Smooth muscle cell (in vitro differentiated cells): ENCODE data around the gene ARHGEF4. TPM values are rescaled to one million over a fixed set of nuclear protein-coding genes. Genes with fewer than 3 reads are reported as not detected.
A peak's percentile ranks its signal among the peaks of the same experiment; 100 is the strongest.

Experiments
- DNase-seq: peaks from one replicate; lab custom pipeline; 2025; ENCODE audit not compliant: unreplicated experiment; lab: John Stamatoyannopoulos, UW
- H2AFZ ChIP-seq: fragments of 200-600 bp; sonication (generic); 2 replicates; pipeline ENCODE4 v1.6.0; 2016; ENCODE audit warnings: antibody characterized with exemption, low read depth, mild to moderate bottlenecking
- H3F3A ChIP-seq: fragments of 200-600 bp; sonication (generic); 2 replicates; pipeline ENCODE4 v1.6.0; 2017; ENCODE audit warnings: antibody characterized with exemption, low read depth
- H3K27ac ChIP-seq: fragments of 200-600 bp; sonication (generic); 2 replicates; pipeline ENCODE4 v1.5.1; 2016; ENCODE audit warnings: low read depth, mild to moderate bottlenecking
- H3K27me3 ChIP-seq: fragments of 200-600 bp; sonication (generic); 2 replicates; pipeline ENCODE4 v1.6.1; 2016; ENCODE audit warnings: low read depth, mild to moderate bottlenecking
- H3K36me3 ChIP-seq: fragments of 200-600 bp; sonication (generic); 2 replicates; pipeline ENCODE4 v1.5.1; 2016; ENCODE audit warnings: low read depth
- H3K4me1 ChIP-seq: fragments of 200-600 bp; sonication (generic); 2 replicates; pipeline ENCODE4 v1.5.1; 2016; ENCODE audit warnings: low read depth
- H3K4me2 ChIP-seq: fragments of 200-600 bp; sonication (generic); 2 replicates; pipeline ENCODE4 v1.6.0; 2016; ENCODE audit warnings: mild to moderate bottlenecking
- H3K4me3 ChIP-seq: fragments of 200-600 bp; sonication (generic); 2 replicates; pipeline ENCODE4 v1.5.1; 2016; ENCODE audit warnings: mild to moderate bottlenecking
- H3K79me2 ChIP-seq: fragments of 200-600 bp; sonication (generic); 2 replicates; pipeline ENCODE4 v1.6.0; 2016; ENCODE audit warnings: low read depth, mild to moderate bottlenecking
- H3K9ac ChIP-seq: fragments of 200-600 bp; sonication (generic); 2 replicates; pipeline ENCODE4 v1.6.0; 2016; ENCODE audit warnings: low read depth
- H3K9me3 ChIP-seq: fragments of 200-600 bp; sonication (generic); replicated peaks from 2 replicates; pipeline ENCODE4 v1.5.1; 2016; ENCODE audit warnings: low read depth
- H4K20me1 ChIP-seq: fragments of 200-600 bp; sonication (generic); 2 replicates; pipeline ENCODE4 v1.6.0; 2016; ENCODE audit warnings: low read depth
- WGBS: methylation state at CpG from one replicate; pipeline ENCODE4 v1.1.7; 2016; ENCODE audit warnings: low lambda C conversion rate; 5-methylcytosine and 5-hydroxymethylcytosine counted together
- polyA plus RNA-seq: library from polyadenylated mRNA; unstranded; fragments of >200 nt; fragmentation: Nextera tagmentation; extraction: Ambion mirVana; gene quantifications from 2 replicates; pipeline ENCODE4 v1.2.1, GENCODE V29; 2016
- total RNA-seq: library from RNA; depleted of rRNA; stranded (reverse); fragments of >200 nt; gene quantifications from 2 replicates; pipeline ENCODE4 v1.2.3, GENCODE V29; 2014
- TF ChIP-seq, protein P1 (sequence below): fragments of 200-600 bp; sonication (generic); IDR thresholded peaks from 2 replicates; pipeline ENCODE4 v1.5.1; 2017; ENCODE audit warnings: borderline replicate concordance, mild to moderate bottlenecking, antibody characterized with exemption; ENCODE audit not compliant: insufficient read depth, poor library complexity, severe bottlenecking

The ARHGEF4 gene
- total and polyA plus RNA-seq, 2 experiments from 2014 or later = 14.9 to 16.0 TPM

DNA sequence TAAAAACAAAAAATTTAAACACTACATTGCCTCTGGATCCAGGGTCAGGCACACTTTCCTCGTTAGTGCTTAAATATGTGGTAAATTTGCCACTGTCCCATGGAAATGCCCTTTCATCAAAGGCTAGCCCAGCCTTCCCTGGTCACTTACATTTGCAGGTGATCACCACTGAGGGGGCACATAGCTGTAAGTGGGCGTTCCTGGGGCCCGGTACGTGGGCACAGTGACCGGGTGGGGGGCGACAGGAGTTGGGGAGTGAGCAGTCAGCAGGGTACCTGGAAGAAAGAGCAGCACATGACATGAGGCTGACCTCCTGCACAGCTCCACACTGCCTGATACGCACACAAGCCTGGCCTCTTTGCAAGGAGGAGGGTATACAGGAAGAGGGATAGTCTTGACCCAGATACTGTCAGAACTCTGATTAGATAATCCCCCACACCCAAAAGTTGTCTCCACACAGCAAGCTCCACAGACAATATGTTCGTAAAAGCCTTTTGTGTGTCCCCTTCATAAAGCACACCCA, 216.1 kb downstream of the ARHGEF4 start:
- H3K36me3 ChIP-seq = peaks cover 26% of the 10 kb centered on the region
- no peak overlapping the region for H2AFZ ChIP-seq
- 97% methylated on average over 8 of the region's 8 CpGs for WGBS
- peaks cover 100% of the 10 kb centered on the region for H4K20me1 ChIP-seq
- no peaks in the 10 kb centered on the region for H3K4me1 ChIP-seq
- peaks cover 32% of the 10 kb centered on the region for H3K79me2 ChIP-seq
- H3K4me2 ChIP-seq = no peak overlapping the region
- no peak for DNase-seq
- H3F3A ChIP-seq = peaks cover 6% of the 10 kb centered on the region
- H3K9ac ChIP-seq = no peak overlapping the region
- TF ChIP-seq, protein P1, sequence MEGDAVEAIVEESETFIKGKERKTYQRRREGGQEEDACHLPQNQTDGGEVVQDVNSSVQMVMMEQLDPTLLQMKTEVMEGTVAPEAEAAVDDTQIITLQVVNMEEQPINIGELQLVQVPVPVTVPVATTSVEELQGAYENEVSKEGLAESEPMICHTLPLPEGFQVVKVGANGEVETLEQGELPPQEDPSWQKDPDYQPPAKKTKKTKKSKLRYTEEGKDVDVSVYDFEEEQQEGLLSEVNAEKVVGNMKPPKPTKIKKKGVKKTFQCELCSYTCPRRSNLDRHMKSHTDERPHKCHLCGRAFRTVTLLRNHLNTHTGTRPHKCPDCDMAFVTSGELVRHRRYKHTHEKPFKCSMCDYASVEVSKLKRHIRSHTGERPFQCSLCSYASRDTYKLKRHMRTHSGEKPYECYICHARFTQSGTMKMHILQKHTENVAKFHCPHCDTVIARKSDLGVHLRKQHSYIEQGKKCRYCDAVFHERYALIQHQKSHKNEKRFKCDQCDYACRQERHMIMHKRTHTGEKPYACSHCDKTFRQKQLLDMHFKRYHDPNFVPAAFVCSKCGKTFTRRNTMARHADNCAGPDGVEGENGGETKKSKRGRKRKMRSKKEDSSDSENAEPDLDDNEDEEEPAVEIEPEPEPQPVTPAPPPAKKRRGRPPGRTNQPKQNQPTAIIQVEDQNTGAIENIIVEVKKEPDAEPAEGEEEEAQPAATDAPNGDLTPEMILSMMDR = no peak
- no peak overlapping the region for H3K27ac ChIP-seq
- no peak overlapping the region for H3K4me3 ChIP-seq
- no peaks in the 10 kb centered on the region for H3K27me3 ChIP-seq
- no peaks in the 10 kb centered on the region for H3K9me3 ChIP-seq

DNA sequence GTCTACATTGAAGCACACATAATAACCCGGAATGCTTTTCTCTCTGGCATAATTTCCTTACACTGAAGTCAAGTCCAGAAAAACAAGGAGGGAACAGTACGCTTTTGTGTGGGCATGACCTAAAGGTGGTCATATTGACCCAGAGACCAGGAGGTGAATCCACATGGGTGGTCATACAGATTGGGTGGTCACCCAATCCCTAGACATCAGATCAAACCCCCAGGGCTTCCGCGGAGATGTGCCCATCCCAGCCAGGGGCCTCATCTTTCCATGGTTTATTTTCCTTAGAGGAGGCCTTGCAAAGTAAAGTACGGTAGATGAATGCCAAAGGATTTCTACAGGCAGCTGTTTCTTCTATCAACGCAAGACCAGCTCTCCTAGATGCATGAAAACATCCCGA, 217.8 kb downstream of the ARHGEF4 start:
- H3K4me3 ChIP-seq = no peak overlapping the region
- no peak overlapping the region for H3K4me2 ChIP-seq
- H3K4me1 ChIP-seq = no peaks in the 10 kb centered on the region
- H3F3A ChIP-seq = peaks cover 6% of the 10 kb centered on the region
- DNase-seq = no peak
- H3K79me2 ChIP-seq = peaks cover 49% of the 10 kb centered on the region
- H3K27ac ChIP-seq = no peak overlapping the region
- H3K9ac ChIP-seq = no peak overlapping the region
- 98% methylated on average over 7 of the region's 7 CpGs for WGBS
- H4K20me1 ChIP-seq = peaks cover 100% of the 10 kb centered on the region
- no peaks in the 10 kb centered on the region for H3K9me3 ChIP-seq
- no peak overlapping the region for H2AFZ ChIP-seq
- TF ChIP-seq, protein P1 = no peak
- H3K36me3 ChIP-seq = peaks cover 26% of the 10 kb centered on the region
- no peaks in the 10 kb centered on the region for H3K27me3 ChIP-seq

DNA sequence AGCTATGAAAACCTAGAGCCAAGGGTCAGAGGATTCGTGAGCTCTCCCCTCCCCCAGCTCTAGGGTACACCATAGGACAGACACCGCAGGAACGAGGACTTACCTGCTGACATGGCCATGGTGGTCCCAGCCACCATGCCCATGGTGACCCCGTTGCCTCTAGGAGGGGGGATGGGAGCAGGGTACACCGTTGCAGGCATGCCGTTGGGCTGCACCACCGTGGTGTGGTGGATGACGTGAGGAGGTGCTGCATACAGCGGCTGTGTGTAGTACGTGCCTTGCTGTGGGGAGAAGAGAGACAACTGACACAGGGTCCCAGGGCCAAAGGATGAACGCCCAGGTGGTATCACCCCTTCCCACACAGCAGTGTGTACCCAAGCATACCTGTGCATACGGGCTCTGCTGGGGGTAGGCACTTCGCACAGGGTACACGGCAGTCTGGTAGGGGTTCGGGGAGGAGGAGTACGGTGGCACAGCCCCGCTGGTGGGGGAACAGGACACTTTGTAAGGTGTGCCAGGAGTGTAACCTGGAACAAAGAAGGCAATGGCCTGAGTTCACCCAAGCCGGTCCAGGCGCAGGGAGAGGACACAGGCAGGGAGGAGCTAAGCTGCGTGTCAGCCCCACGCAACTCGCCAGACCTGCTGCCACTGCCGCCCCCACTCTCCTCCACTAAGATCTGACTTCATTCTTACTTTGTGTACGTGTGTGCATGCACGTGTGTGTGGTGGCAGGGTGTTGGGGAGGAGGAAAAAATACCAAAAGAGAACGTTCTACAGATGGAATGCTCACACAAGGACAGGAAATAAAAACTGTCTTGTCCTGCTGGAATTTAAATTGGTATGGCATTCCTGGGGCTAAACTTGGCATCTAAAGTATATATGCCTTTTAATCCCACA, 218.7 kb downstream of the ARHGEF4 start:
- Histone ChIP-seq H2AFZ (no peak overlapping the region), H3K27me3 (no peaks in the 10 kb centered on the region), H3K9ac (no peak overlapping the region), H3K4me1 (no peaks in the 10 kb centered on the region), H3K4me2 (peak overlapping the region; percentile 4), H3K4me3 (no peak overlapping the region), H3K9me3 (no peaks in the 10 kb centered on the region), H4K20me1 (peaks cover 100% of the 10 kb centered on the region), H3K27ac (peak overlapping the region; percentile 37), H3K36me3 (peaks cover 18% of the 10 kb centered on the region), H3K79me2 (peaks cover 58% of the 10 kb centered on the region), H3F3A (no peaks in the 10 kb centered on the region)
- DNase-seq = no peak
- TF ChIP-seq, protein P1 = no peak
- WGBS = 90% methylated on average over 26 of the region's 26 CpGs
